ENCODE measurements around the gene FAM118A.

Gene FAM118A

DNA sequence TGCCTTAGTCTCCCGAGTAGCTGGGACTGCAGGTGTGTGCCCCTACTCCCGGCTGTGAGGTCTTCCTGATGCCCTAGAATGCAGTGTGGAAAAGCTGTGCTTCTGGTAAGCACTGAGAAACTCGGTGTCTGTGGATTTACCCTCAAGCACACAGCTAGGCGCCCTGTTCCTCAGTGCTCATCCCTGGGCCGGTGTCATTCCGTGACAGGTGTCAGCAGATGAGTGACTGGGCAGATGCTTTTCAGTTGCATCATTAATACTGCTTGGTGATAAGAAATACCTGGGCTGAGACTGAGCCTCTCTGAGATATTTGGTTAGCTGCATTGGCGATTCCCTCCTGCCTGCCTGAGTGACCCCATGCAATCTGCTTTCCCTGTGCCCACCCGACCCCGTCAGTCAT is 21.8 kb downstream of the FAM118A start:
- no peak overlapping the region for H3K4me3 ChIP-seq (ENCODE audit: low read depth, low read length)
- no peak for DNase-seq (ENCODE audit: low read depth)
- TF ChIP-seq CTCF (IDR thresholded peaks at IDR 0.05; ENCODE audit: insufficient read depth, low read depth, low read length, missing control alignments): no peak

DNA sequence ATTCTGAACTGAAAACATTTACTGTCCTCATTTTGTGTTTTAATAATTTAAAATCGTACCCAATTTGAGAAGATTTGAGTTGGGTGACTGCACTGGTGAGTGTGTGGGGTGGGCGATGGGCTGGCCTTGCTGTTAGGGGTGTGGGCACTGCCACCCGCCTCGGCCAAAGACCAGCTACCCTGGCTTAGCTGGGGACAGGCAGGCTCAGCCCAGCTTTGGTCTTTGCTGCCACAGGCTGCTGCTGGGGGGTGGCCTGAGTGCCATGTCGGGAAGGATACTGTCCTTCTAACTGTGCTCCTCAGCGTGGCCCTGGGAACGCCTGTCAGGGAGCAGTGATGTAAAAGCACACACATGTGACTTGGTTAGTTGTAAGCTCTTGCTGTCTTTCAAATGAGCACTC is 22.3 kb downstream of the FAM118A start:
- no peak for DNase-seq (ENCODE audit: low read depth)
- TF ChIP-seq CTCF (IDR thresholded peaks at IDR 0.05; ENCODE audit: insufficient read depth, low read depth, low read length, missing control alignments): no peak
- H3K4me3 ChIP-seq (ENCODE audit: low read depth, low read length): no peak overlapping the region

DNA sequence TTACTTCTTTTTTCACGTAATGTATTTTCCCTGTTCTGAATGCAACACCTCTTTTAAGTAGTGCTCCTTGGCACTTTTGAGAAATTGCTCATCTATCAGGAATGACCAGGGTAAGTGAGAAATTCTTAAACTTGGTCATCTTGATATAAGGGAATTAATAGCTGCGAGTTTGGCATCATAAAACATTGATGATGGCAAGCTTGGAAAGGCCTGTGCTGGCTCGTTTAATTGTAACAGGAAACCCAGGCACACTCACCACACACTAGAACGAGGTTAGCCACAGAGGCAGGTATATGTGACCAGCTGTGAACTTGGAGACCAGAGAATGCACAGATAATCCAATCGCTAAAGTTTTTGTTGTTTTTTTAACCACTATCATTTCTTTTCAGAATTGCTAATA is 24.3 kb downstream of the FAM118A start:
- TF ChIP-seq CTCF (IDR thresholded peaks at IDR 0.05; ENCODE audit: insufficient read depth, low read depth, low read length, missing control alignments): no peak
- no peak for DNase-seq (ENCODE audit: low read depth)

GRCh38 chr22:45334528-45334927 is 24.8 kb downstream of the FAM118A start:
- no peak for DNase-seq (ENCODE audit: low read depth)
- TF ChIP-seq CTCF (IDR thresholded peaks at IDR 0.05; ENCODE audit: insufficient read depth, low read depth, low read length, missing control alignments): no peak
- H3K4me3 ChIP-seq (ENCODE audit: low read depth, low read length): no peak overlapping the region

More for the DNA sequence above, 24.3 kb downstream of the FAM118A start:
- no peak overlapping the region for H3K4me3 ChIP-seq (ENCODE audit: low read depth, low read length)

DNA sequence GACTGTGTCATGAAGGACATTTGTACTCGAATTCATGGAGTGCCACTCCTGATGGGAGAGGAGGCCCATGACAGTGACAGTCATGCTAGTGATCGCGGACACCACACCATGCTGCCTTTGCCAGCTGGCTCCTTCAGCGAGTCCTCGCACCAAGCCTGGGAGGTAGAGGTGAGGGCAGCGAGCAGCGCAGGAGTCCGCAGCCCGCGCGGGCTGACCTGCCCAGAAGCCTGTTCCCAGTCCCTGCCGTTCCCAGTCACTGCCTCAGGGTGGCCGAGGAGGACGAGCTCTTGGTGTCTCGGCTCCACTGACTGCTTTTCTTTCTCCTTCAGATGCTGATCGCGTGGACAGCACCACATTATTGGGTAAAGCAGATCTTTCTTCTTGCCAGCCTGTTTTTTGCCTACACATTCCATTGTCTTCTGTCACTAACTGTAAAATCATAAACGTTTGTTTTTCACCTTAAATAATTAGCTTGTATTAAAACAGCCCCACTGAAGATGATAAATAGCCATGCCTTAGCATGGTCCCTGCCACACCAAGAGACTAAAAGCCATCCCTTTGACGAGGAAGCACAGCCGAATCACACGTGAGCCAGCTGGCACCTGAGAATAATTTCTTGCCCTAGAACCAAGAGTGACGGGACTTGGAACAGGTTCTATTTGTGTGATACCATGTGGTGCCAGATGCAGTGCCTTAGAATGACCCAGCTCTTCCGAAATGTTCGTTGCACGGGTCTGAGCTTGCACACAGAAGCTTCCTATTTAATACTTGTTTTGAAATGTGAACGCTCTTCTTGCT is 25.5 kb downstream of the FAM118A start:
- TF ChIP-seq CTCF (IDR thresholded peaks at IDR 0.05; ENCODE audit: insufficient read depth, low read depth, low read length, missing control alignments): no peak
- H3K4me3 ChIP-seq (ENCODE audit: low read depth, low read length): no peak overlapping the region

DNA sequence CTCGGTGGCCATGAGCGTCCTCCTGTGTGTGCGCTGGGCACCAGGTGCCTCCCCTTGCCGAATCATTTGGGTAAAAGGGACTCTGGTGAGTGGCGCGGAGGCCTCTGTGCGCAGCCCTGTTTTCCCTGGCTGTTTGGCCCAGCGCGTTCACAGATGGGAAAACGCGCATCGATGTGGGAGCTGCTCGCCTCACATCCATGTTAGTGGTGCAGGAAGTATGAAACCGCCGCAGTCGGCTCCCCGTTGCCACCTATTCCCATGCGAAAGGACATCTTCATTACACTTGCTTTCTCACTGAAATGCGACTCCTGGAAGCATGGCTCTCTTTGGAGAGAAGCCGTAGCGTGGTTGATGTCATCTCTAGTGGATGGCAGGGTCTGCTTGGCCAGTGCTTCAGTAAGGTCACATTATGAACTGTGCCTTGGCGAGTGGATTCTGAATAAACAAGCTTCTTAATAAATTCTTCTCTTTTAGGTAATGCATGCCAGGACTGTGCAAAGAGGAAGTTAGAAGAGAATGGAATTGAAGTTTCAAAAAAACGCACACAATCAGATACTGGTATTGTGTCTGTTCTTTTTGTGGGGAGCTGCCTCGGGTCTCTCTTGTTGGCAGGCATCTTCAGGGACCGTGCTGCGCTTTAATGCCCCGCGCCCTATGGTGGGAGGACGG is 26.3 kb downstream of the FAM118A start:
- H3K4me3 ChIP-seq (ENCODE audit: low read depth, low read length): no peak overlapping the region
- TF ChIP-seq CTCF (IDR thresholded peaks at IDR 0.05; ENCODE audit: insufficient read depth, low read depth, low read length, missing control alignments): no peak
- DNase-seq (ENCODE audit: low read depth): no peak

More for the DNA sequence above, 25.5 kb downstream of the FAM118A start:
- no peak for DNase-seq (ENCODE audit: low read depth)
